Aorta (tissue), 5 donors: ENCODE results near the gene KRT83. TPM values are rescaled to one million over a fixed set of nuclear protein-coding genes. Genes with fewer than 3 reads are reported as not detected.

Experiments
- ATAC-seq: fragments of 200-7000 bp; cut with Tn5 transposase; one replicate; pipeline ENCODE4 v1.9.1; 2022; ENCODE audit warnings: moderate library complexity; ENCODE audit not compliant: low FRiP score
- DNase-seq, 2 donors: peaks; one replicate each; pipeline ENCODE4 v3.0.0-alpha.2; 2020
- H3K27ac ChIP-seq, 2 donors: one replicate each; pipeline ENCODE4 v1.5.1; 2013; ENCODE audit warnings: low read length in 2 of 2, mild to moderate bottlenecking in 2 of 2, moderate library complexity in 2 of 2, control low read depth in 1 of 2, inconsistent platforms in 1 of 2, low read depth in 1 of 2
- H3K27me3 ChIP-seq, 2 donors: one replicate each; pipeline ENCODE4 v1.6.1; 2013; ENCODE audit warnings: control low read depth in 1 of 2, low read length in 1 of 2, mild to moderate bottlenecking in 1 of 2, moderate library complexity in 1 of 2; ENCODE audit not compliant: insufficient read depth in 2 of 2, control insufficient read depth in 1 of 2
- H3K36me3 ChIP-seq, 2 donors: one replicate each; pipeline ENCODE4 v1.6.1; 2013; ENCODE audit warnings: control low read depth in 1 of 2, low read length in 1 of 2, mild to moderate bottlenecking in 1 of 2; ENCODE audit not compliant: insufficient read depth in 2 of 2, control insufficient read depth in 1 of 2
- H3K4me1 ChIP-seq, 2 donors: one replicate each; pipeline ENCODE4 v1.6.1; 2013; ENCODE audit warnings: low read length in 2 of 2, control low read depth in 1 of 2, mild to moderate bottlenecking in 1 of 2, moderate library complexity in 1 of 2; ENCODE audit not compliant: insufficient read depth in 2 of 2, control insufficient read depth in 1 of 2
- H3K4me3 ChIP-seq, 2 donors: one replicate each; pipeline ENCODE4 v1.5.1; 2013; ENCODE audit warnings: low read length in 2 of 2, control low read depth in 1 of 2, mild to moderate bottlenecking in 1 of 2
- H3K9me3 ChIP-seq: one replicate; pipeline ENCODE4 v1.6.1; 2013; ENCODE audit warnings: mild to moderate bottlenecking, low read length; ENCODE audit not compliant: control insufficient read depth
- WGBS, 2 donors: extraction: QIAGEN DNeasy Blood & Tissue Kit; methylation state at CpG; one replicate each; pipeline ENCODE4 v1.1.7; 2013; 5-methylcytosine and 5-hydroxymethylcytosine counted together
- intact Hi-C, 2 donors: fragments of 100-400 bp; cut with DNase I; formaldehyde crosslinking; loops; one replicate each; pipeline versions ENCODE4 v1.14.2 to v1.15.0; 2022
- polyA plus RNA-seq, 2 donors: library from polyadenylated mRNA; stranded (reverse); fragments of 200-250 nt; gene quantifications; one replicate each; pipeline ENCODE4 v1.2.3, GENCODE V29; 2013
- total RNA-seq, 2 donors: library from RNA; stranded (reverse); fragmentation: NEBNext Ultra II Directional; extraction: Animal tissue kit (Norgen Biotek cat#: 25700); gene quantifications; one replicate each; pipeline ENCODE4 v1.2.1, GENCODE V29; 2021
- donor health status: healthy with polysubstance abuse.
- donor health status: Bipolar disorder and iron deficiency.
- donor health status: DM: no; HTN: no; CAD: no.
- donor health status: DM: no; HTN: no; CAD: no.
- donor health status: DM: yes; HTN: yes; CAD: no.

The KRT83 gene
- total and polyA plus RNA-seq, 4 donors: not detected

DNA sequence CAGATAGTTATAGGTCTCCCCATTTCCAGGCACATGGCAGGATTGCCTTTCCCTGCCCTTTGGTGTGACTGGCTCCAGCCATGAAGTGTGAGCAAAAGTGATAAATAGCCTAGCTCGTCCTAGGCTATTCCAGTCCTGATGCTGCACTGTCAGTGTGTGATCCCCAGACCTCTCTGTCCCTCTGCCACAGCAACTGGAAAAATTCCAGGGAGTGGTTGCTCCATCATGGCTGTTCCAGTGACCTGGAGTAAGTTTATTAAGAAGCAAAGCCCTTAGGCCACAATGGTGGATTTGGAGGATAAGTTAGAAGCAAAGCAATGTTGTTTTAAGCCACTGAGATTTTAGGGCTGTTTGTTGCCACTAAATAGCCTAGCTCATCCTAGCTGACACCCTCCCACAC lies 9.8 kb upstream of the KRT83 start:
- 50 to 90% methylated on average over 1 of the region's 1 CpG for WGBS, 2 donors
- Histone ChIP-seq H3K9me3 (peaks cover 2% of the 10 kb centered on the region), H3K27me3 (no peaks in the 10 kb centered on the region)

DNA sequence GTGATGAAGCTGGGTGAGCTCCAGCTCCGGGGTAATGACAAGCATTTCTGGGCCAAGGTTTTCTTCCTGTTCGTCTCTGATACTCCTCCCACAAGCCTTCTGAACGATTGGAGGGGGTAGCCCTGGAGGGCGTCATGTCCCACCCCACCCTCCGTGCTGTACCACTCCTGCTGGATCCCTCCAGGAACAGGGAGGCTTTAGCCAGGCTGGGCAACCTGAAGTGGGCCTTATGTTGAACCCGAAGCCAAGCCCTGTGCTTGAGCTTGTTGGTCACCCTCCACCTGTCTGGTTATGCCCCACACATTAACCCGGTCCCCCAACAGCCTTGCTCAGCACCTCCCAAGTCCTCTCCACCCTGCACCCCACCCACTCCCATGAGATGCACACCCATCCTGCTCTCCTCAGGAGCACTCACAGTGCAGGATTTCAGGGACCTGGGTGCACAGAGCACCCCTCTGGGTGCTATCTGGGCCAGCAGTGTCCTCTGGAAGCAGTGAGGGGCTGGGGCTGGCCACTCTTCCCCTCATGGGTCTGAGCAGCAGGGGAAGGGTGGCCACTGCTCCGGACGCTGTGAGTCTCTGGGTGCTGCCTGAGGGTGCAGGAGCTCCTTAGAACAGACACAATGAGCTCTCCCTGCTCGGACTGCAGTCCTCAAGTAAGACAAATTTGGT lies 6.8 kb upstream of the KRT83 start:
- Histone ChIP-seq H3K4me1 (no peaks in the 10 kb centered on the region), H3K4me3 (no peak overlapping the region), H3K36me3 (no peaks in the 10 kb centered on the region), H3K9me3 (no peaks in the 10 kb centered on the region), H3K27ac (no peak overlapping the region), H3K27me3 (no peaks in the 10 kb centered on the region)
- 66 to 69% methylated on average over 10 of the region's 10 CpGs for WGBS, 2 donors
- DNase-seq (peak in 1 of 2 donors; percentile 61), ATAC-seq (no peak)
- intact Hi-C loops: loop anchor here (1.0 to 5.0 kb wide), 4 partner anchors 101 to 172 kb away; no protein-coding TSS in a partner anchor

More for the DNA sequence above, 9.8 kb upstream of the KRT83 start:
- ATAC-seq (no peak), DNase-seq (peak in 1 of 2 donors; percentile 16)
- H3K4me1 ChIP-seq: no peaks in the 10 kb centered on the region
- H3K4me3 ChIP-seq: no peak overlapping the region
- intact Hi-C loops: no loop called here
- H3K27ac ChIP-seq: no peak overlapping the region
- no peaks in the 10 kb centered on the region for H3K36me3 ChIP-seq

DNA sequence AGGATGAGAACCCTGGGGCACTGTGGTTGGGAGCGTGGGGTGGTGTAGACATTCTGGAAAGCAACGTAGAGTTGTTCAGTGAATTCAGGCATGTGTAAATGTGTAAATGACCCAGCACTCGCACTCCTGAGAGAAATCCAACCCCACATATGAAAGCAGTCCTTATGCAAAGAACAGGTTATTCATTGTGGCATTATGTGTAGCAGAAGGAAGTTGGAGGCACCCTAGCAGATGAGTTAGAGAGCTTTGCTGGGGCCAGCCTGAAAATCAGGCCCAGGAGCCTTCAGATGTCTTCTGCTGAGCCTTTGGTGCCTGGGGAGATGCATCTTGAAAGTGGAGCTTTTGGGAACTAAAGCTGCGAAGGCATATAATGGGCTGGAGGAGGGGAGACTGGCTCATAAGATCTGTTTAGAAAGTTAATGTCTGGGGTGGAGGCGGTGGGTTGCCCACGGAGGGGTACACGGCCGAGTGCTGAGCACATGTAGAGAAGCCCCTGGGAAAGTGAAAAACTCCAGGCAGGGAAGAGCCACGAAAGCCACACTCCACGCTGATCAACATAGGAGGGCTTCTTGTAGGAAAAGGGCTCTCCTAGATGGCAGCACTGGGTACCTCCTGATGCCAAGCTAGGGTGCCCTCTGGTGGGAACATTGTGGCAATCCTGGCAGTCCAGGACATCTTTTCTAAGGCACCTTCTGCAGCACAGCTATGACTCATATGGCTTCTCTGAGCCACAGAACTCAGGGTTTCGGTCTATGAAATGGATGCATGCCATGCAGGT lies 6.0 kb upstream of the KRT83 start:
- Histone ChIP-seq H3K27me3 (no peaks in the 10 kb centered on the region), H3K36me3 (no peaks in the 10 kb centered on the region), H3K9me3 (no peaks in the 10 kb centered on the region), H3K4me1 (no peaks in the 10 kb centered on the region), H3K27ac (peak overlapping the region in 1 of 2 donors; percentile 27), H3K4me3 (no peak overlapping the region)
- ATAC-seq (peak; percentile 81), DNase-seq (peak; percentile 86 to 88)
- 54 to 64% methylated on average over 11 of the region's 11 CpGs for WGBS, 2 donors
- intact Hi-C loops: loop anchor here (1.0 to 5.0 kb wide), 4 partner anchors 100 to 171 kb away; no protein-coding TSS in a partner anchor

DNA sequence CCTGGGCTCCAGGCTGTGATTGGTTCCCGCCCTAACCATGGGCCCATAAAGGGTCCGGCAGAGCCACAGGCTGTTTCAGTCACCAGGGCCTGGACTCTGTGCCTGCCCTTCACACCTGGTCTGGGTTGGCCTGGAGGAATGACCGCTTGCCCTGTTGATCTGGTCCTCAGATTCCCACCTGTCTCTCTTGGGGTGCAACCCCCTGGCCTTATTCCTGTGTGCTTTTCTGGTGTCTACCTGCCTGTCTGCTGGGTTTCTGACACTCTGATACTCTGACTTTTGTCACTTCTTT lies 2.9 kb upstream of the KRT83 start:
- H3K27me3 ChIP-seq: no peaks in the 10 kb centered on the region

DNA sequence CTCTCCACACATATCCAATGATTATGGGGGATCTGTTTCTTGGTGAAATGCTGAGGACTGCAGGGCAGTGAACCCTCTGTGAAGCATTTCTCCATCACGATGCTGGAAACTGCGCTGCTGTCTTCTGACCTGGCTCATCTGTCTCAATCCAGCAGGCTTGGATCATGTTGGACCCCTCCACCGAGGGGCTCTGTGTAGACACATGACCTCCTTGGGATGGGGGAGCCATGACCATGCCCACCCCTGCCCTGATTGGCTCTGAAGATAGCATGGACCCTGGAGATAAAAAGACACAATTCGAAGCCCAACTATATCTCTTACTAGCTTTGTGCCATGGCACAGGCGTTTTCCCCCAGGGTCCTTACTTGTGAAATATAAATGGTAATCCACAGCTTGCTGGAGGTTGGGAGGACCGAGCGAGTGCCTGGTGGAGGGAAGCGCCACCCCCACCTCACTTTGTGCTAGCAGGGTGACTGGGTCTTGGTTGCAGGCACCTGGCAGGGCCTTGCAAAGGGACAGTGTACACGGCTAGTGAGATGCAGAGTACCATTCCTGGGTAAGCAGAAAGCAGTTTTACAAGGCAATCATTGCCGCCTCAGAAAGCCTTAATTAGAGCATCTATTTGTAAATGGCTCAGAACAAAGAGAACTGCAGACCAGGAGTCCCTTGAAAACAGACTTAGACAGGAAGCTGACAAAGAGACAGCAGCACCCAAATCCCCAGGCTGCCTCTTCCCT lies 2.4 kb upstream of the KRT83 start:
- H3K27me3 ChIP-seq: no peaks in the 10 kb centered on the region
- WGBS, 2 donors: 96 to 97% methylated on average over 10 of the region's 10 CpGs
- intact Hi-C loops: loop anchor here in 1 of 2 donors (5.0 kb wide), 2 partner anchors 41 to 111 kb away; no protein-coding TSS in a partner anchor
- no peaks in the 10 kb centered on the region for H3K4me1 ChIP-seq
- H3K4me3 ChIP-seq: no peak overlapping the region
- peak in 1 of 2 donors; percentile 47 for DNase-seq
- no peak for ATAC-seq
- H3K36me3 ChIP-seq: no peaks in the 10 kb centered on the region
- H3K27ac ChIP-seq: no peak overlapping the region
- H3K9me3 ChIP-seq: no peaks in the 10 kb centered on the region

More for the DNA sequence above, 2.9 kb upstream of the KRT83 start:
- no peaks in the 10 kb centered on the region for H3K4me1 ChIP-seq
- no peaks in the 10 kb centered on the region for H3K9me3 ChIP-seq
- intact Hi-C loops: loop anchor here in 1 of 2 donors (5.0 kb wide), 2 partner anchors 42 to 112 kb away; no protein-coding TSS in a partner anchor
- WGBS, 2 donors: 95 to 97% methylated on average over 3 of the region's 3 CpGs
- ATAC-seq: no peak
- H3K36me3 ChIP-seq: no peaks in the 10 kb centered on the region
- DNase-seq: peak in 1 of 2 donors; percentile 42
- no peak overlapping the region for H3K4me3 ChIP-seq
- H3K27ac ChIP-seq: no peak overlapping the region

DNA sequence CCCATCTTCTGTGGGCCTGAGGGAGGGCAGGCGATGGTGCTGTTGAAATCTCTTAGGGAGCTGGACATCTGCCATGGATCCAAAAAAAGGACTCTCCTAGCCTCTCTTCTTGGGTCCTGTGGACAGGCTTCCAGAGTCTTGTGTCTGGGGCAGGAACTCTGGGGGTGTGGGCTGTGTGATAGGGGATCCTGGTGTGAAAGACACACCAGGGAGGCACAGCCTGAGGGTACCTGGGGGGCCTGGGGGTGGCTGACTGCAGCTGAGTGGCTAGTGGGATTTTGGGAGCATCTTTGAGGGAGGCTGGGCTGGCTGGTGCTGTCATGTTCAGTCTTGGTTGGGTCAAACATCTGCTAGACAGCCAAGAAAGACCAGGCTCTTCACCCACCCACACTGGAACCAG lies 1.8 kb upstream of the KRT83 start:
- Histone ChIP-seq H3K27me3 (no peaks in the 10 kb centered on the region), H3K9me3 (no peaks in the 10 kb centered on the region), H3K27ac (no peak overlapping the region), H3K4me3 (no peak overlapping the region), H3K36me3 (no peaks in the 10 kb centered on the region), H3K4me1 (no peaks in the 10 kb centered on the region)
- ATAC-seq (no peak), DNase-seq (peak in 1 of 2 donors; percentile 56)
- WGBS, 2 donors: 80 to 93% methylated on average over 1 of the region's 1 CpG
- intact Hi-C loops: loop anchor here in 1 of 2 donors (5.0 kb wide), 2 partner anchors 41 to 111 kb away; no protein-coding TSS in a partner anchor

DNA sequence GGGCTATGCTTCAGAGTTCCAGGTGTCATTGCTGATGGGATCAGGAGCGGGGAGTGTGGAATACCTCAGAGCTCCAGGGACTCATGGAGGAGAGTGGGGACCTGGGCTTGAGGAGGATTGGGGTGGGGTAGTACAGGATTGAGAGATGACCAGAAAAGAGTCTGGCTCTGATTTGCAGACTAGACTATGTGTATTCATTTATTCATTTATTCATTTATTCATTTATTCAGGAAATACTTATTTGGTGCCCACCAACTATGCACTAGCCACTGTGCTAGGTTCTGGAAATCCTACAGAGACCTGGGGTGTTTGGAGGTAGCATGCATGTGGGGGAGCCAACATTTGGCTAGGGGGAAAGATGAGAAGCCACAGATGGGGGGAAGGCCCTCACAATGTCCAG lies 871 bp upstream of the KRT83 start:
- Histone ChIP-seq H3K9me3 (no peaks in the 10 kb centered on the region), H3K4me1 (no peaks in the 10 kb centered on the region), H3K27me3 (no peaks in the 10 kb centered on the region), H3K36me3 (no peaks in the 10 kb centered on the region), H3K27ac (no peak overlapping the region), H3K4me3 (no peak overlapping the region)
- intact Hi-C loops: loop anchor here in 1 of 2 donors (5.0 kb wide), 2 partner anchors 40 to 110 kb away; no protein-coding TSS in a partner anchor
- peak in 1 of 2 donors; percentile 42 for DNase-seq
- WGBS, 2 donors: 97 to 100% methylated on average over 1 of the region's 1 CpG
- ATAC-seq: no peak

DNA sequence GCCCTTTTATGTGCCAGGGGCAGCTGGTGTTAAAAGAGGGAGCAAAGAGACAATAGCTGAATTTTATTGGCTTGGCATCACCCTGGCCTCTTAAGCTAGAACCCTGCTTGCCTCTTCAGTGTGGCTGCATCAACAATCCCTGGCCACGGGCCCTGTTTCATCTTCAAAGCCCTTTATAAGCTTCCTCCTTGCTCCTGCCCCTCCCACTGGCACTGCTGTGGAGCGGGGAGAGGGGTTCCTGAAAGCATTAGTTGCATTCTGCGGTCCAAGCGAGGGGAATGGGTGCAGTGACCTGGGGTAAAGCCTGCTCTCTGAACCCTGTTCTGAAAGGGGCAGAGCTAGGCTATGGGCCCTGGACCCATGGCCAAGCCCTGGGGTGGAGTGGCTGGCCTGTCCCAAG lies 220 bp upstream of the KRT83 start:
- H3K9me3 ChIP-seq: no peaks in the 10 kb centered on the region
- no peaks in the 10 kb centered on the region for H3K4me1 ChIP-seq
- intact Hi-C loops: loop anchor here in 1 of 2 donors (5.0 kb wide), 2 partner anchors 39 to 109 kb away; no protein-coding TSS in a partner anchor
- H3K27ac ChIP-seq: no peak overlapping the region
- ATAC-seq: no peak
- no peaks in the 10 kb centered on the region for H3K27me3 ChIP-seq
- DNase-seq: peak in 1 of 2 donors; percentile 68
- WGBS, 2 donors: 89 to 93% methylated on average over 4 of the region's 4 CpGs
- no peak overlapping the region for H3K4me3 ChIP-seq
- H3K36me3 ChIP-seq: no peaks in the 10 kb centered on the region
